H1 (cell line): ENCODE measurements around the gene P2RY14. TPM values are rescaled to one million over a fixed set of nuclear protein-coding genes. Genes with fewer than 3 reads are reported as not detected.

Experiments
- SP2 ChIP-seq: IDR thresholded peaks from 2 replicates; pipeline ENCODE4 v1.6.1; 2012; ENCODE audit warnings: mild to moderate bottlenecking, low read length, inconsistent platforms
- polyA plus RNA-seq, 7 experiments: library from polyadenylated mRNA; depleted of rRNA in 3 of 7; stranded (reverse) in 5 of 7; unstranded in 2 of 7; fragments of >200 nt in 5 of 7; fragments of 200-250 nt in 2 of 7; gene quantifications; 1 replicate in 5 of 7; 2 replicates in 1 of 7; 4 replicates in 1 of 7; pipeline versions ENCODE4 v1.2.1 to v1.2.3, GENCODE V29; 2011 to 2013; ENCODE audit warnings: missing spikeins in 2 of 7, mixed read lengths in 2 of 7
- total RNA-seq: library from RNA; stranded (reverse); fragmentation: NEBNext Ultra II Directional; extraction: Animal tissue kit (Norgen Biotek cat#: 25700); gene quantifications from 2 replicates; pipeline ENCODE4 v1.2.1, GENCODE V29; 2021
- TF ChIP-seq, protein P1 (sequence below): fragments of 300-600 bp; sonication (generic); IDR thresholded peaks from 2 replicates; pipeline ENCODE4 v1.7.1; 2012; ENCODE audit warnings: low read length, moderate library complexity, mild to moderate bottlenecking, inconsistent platforms; ENCODE audit not compliant: insufficient replicate concordance

The P2RY14 gene
- total and polyA plus RNA-seq, 2 of the 8 experiments (the other 6 are each of a cell fraction or from before 2014, with no cell fraction given) = not detected

DNA sequence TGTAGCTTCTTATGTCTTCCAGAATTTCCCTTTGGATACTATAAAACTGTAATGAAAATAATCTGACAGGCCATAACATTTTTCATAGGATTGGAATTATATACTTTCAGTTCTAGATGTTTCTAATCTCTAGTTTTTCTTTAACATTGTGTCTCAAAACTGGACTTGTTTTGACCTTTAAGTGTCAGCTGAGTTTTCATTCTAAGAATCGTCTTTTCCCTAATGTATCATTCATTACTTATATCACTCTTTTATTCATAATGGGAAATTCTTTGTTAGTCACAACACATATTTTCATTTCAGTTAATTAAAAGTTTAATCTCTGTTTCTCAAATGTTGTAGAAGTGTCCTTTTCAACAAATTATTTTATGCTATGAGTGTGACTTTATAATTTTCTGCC, 87.2 kb downstream of the P2RY14 start (continued):
- TF ChIP-seq, protein P1, sequence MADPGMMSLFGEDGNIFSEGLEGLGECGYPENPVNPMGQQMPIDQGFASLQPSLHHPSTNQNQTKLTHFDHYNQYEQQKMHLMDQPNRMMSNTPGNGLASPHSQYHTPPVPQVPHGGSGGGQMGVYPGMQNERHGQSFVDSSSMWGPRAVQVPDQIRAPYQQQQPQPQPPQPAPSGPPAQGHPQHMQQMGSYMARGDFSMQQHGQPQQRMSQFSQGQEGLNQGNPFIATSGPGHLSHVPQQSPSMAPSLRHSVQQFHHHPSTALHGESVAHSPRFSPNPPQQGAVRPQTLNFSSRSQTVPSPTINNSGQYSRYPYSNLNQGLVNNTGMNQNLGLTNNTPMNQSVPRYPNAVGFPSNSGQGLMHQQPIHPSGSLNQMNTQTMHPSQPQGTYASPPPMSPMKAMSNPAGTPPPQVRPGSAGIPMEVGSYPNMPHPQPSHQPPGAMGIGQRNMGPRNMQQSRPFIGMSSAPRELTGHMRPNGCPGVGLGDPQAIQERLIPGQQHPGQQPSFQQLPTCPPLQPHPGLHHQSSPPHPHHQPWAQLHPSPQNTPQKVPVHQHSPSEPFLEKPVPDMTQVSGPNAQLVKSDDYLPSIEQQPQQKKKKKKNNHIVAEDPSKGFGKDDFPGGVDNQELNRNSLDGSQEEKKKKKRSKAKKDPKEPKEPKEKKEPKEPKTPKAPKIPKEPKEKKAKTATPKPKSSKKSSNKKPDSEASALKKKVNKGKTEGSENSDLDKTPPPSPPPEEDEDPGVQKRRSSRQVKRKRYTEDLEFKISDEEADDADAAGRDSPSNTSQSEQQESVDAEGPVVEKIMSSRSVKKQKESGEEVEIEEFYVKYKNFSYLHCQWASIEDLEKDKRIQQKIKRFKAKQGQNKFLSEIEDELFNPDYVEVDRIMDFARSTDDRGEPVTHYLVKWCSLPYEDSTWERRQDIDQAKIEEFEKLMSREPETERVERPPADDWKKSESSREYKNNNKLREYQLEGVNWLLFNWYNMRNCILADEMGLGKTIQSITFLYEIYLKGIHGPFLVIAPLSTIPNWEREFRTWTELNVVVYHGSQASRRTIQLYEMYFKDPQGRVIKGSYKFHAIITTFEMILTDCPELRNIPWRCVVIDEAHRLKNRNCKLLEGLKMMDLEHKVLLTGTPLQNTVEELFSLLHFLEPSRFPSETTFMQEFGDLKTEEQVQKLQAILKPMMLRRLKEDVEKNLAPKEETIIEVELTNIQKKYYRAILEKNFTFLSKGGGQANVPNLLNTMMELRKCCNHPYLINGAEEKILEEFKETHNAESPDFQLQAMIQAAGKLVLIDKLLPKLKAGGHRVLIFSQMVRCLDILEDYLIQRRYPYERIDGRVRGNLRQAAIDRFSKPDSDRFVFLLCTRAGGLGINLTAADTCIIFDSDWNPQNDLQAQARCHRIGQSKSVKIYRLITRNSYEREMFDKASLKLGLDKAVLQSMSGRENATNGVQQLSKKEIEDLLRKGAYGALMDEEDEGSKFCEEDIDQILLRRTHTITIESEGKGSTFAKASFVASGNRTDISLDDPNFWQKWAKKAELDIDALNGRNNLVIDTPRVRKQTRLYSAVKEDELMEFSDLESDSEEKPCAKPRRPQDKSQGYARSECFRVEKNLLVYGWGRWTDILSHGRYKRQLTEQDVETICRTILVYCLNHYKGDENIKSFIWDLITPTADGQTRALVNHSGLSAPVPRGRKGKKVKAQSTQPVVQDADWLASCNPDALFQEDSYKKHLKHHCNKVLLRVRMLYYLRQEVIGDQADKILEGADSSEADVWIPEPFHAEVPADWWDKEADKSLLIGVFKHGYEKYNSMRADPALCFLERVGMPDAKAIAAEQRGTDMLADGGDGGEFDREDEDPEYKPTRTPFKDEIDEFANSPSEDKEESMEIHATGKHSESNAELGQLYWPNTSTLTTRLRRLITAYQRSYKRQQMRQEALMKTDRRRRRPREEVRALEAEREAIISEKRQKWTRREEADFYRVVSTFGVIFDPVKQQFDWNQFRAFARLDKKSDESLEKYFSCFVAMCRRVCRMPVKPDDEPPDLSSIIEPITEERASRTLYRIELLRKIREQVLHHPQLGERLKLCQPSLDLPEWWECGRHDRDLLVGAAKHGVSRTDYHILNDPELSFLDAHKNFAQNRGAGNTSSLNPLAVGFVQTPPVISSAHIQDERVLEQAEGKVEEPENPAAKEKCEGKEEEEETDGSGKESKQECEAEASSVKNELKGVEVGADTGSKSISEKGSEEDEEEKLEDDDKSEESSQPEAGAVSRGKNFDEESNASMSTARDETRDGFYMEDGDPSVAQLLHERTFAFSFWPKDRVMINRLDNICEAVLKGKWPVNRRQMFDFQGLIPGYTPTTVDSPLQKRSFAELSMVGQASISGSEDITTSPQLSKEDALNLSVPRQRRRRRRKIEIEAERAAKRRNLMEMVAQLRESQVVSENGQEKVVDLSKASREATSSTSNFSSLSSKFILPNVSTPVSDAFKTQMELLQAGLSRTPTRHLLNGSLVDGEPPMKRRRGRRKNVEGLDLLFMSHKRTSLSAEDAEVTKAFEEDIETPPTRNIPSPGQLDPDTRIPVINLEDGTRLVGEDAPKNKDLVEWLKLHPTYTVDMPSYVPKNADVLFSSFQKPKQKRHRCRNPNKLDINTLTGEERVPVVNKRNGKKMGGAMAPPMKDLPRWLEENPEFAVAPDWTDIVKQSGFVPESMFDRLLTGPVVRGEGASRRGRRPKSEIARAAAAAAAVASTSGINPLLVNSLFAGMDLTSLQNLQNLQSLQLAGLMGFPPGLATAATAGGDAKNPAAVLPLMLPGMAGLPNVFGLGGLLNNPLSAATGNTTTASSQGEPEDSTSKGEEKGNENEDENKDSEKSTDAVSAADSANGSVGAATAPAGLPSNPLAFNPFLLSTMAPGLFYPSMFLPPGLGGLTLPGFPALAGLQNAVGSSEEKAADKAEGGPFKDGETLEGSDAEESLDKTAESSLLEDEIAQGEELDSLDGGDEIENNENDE = no peak
- no peak for TF ChIP-seq SP2
